GM21619 (cell line): ENCODE data around the gene MGAM2.

Experiments used
- ATAC-seq: cut with Tn5 transposase; IDR thresholded peaks from one replicate; pipeline ENCODE4 v1.9.1; 2021; ENCODE audit not compliant: unreplicated experiment

The MGAM2 gene

GRCh38 chr7:142174441-142174840 is 62.9 kb downstream of the MGAM2 start:
- ATAC-seq, result no peak

GRCh38 chr7:142175594-142175993 is 64.1 kb downstream of the MGAM2 start:
- no peak for ATAC-seq

- ATAC-seq, result no peak
Measured at GRCh38 chr7:142176901-142177300, 65.4 kb downstream of the MGAM2 start.

- no peak for ATAC-seq
Measured at GRCh38 chr7:142177869-142178268, 66.4 kb downstream of the MGAM2 start.

- ATAC-seq, result no peak
Measured at GRCh38 chr7:142180426-142180825, 68.9 kb downstream of the MGAM2 start.

GRCh38 chr7:142181211-142181610 is 69.7 kb downstream of the MGAM2 start:
- ATAC-seq, result no peak

GRCh38 chr7:142181966-142182365 is 70.4 kb downstream of the MGAM2 start:
- no peak for ATAC-seq

GRCh38 chr7:142185069-142185468 is 73.6 kb downstream of the MGAM2 start:
- no peak for ATAC-seq

- no peak for ATAC-seq
Measured at GRCh38 chr7:142185801-142186200, 74.3 kb downstream of the MGAM2 start.

GRCh38 chr7:142188154-142188553 is 76.6 kb downstream of the MGAM2 start:
- no peak for ATAC-seq

- no peak for ATAC-seq
Measured at GRCh38 chr7:142188846-142189245, 77.3 kb downstream of the MGAM2 start.

GRCh38 chr7:142194201-142194600 is 82.7 kb downstream of the MGAM2 start:
- no peak for ATAC-seq

- ATAC-seq, result no peak
Measured at GRCh38 chr7:142196066-142196840, 84.7 kb downstream of the MGAM2 start.

GRCh38 chr7:142200206-142200605 is 88.7 kb downstream of the MGAM2 start:
- ATAC-seq, result no peak

GRCh38 chr7:142228537-142229104 is 117.1 kb downstream of the MGAM2 start:
- ATAC-seq, result no peak

GRCh38 chr7:142231716-142232115 is 120.2 kb downstream of the MGAM2 start:
- no peak for ATAC-seq

GRCh38 chr7:142240546-142240945 is 129.0 kb downstream of the MGAM2 start:
- ATAC-seq, result no peak

- ATAC-seq, result no peak
Measured at GRCh38 chr7:142243823-142244222, 132.3 kb downstream of the MGAM2 start.

- ATAC-seq, result no peak
Measured at GRCh38 chr7:142248166-142249160, 136.9 kb downstream of the MGAM2 start.

GRCh38 chr7:142249918-142250317 is 138.4 kb downstream of the MGAM2 start:
- no peak for ATAC-seq

- ATAC-seq, result no peak
Measured at GRCh38 chr7:142250705-142251104, 139.2 kb downstream of the MGAM2 start.

GRCh38 chr7:142257958-142258357 is 146.4 kb downstream of the MGAM2 start, which contains the start of gene PRSS58:
Gene PRSS58 (minus strand): TSS chr7:142258058. CDS start chr7:142257707, 351 bp downstream.
- no peak for ATAC-seq
